Breast epithelium (tissue), 3 donors: ENCODE measurements around the gene MBD3L4.

ENCODE experiments used
- CTCF ChIP-seq, 3 donors: fragments of 450-650 bp; IDR thresholded peaks; one replicate each; pipeline ENCODE4 v1.5.1; 2016 to 2017; ENCODE audit warnings: antibody characterized with exemption in 3 of 3, mild to moderate bottlenecking in 3 of 3, moderate library complexity in 3 of 3
- POLR2AphosphoS5 ChIP-seq, 3 donors: sonication (generic); formaldehyde crosslinking; IDR thresholded peaks; one replicate each; pipeline ENCODE4 v1.6.1; 2017; ENCODE audit warnings: antibody characterized with exemption in 3 of 3

- TF ChIP-seq CTCF (IDR thresholded peaks at IDR 0.05) (no peak), POLR2AphosphoS5 (IDR thresholded peaks at IDR 0.05) (no peak)
Observed at GRCh38 chr19:7063764-7064418, 23.9 kb upstream of the MBD3L4 start.
